ENCODE measurements around the gene CPA4. TPM values are rescaled to one million over a fixed set of nuclear protein-coding genes. Genes with fewer than 3 reads are reported as not detected.

Gene CPA4
- total RNA-seq, 3 donors from 2014 or later (not counting 1 experiment from before 2014, with no cell fraction given): not detected

- H3K27me3 Mint-ChIP-seq (ENCODE audit: low read depth in 2 of 2): peaks cover 0 to 4% of the 10 kb centered on the region in 2 donors
- 72% methylated on average over 16 of the region's 16 CpGs for WGBS (ENCODE audit: insufficient coverage)
- no peak overlapping the region for H3K4me3 Mint-ChIP-seq
- no peaks in the 10 kb centered on the region for H3K36me3 Mint-ChIP-seq
- Histone ChIP-seq H3K9me3 (ENCODE audit: control insufficient read depth, insufficient read depth, low read length) (no peaks in the 10 kb centered on the region), H3K27me3 (ENCODE audit: control insufficient read depth, insufficient read depth, low read length) (no peaks in the 10 kb centered on the region), H3K4me3 (ENCODE audit: low read length) (no peak overlapping the region), H3K4me1 (ENCODE audit: control insufficient read depth, insufficient read depth, low read length) (no peaks in the 10 kb centered on the region), H3K27ac (ENCODE audit: low read length) (no peak overlapping the region), H3K36me3 (ENCODE audit: control insufficient read depth, insufficient read depth, low read length) (no peaks in the 10 kb centered on the region)
- H3K9me3 Mint-ChIP-seq: no peaks in the 10 kb centered on the region
- no peaks in the 10 kb centered on the region for H3K4me1 Mint-ChIP-seq
- no peak overlapping the region for H3K27ac Mint-ChIP-seq
- no peak for TF ChIP-seq CTCF (IDR thresholded peaks at IDR 0.05)
- ATAC-seq (no peak), DNase-seq (no peak)
- intact Hi-C loops (cut with micrococcal nuclease): no loop called here
Measured at GRCh38 chr7:130349911-130350782, 57.2 kb downstream of the CPA4 start.

GRCh38 chr7:130350945-130351790 lies 58.2 kb downstream of the CPA4 start:
- H3K27ac ChIP-seq (ENCODE audit: low read length): no peak overlapping the region
- Mint-ChIP-seq H3K9me3 (no peaks in the 10 kb centered on the region), H3K27me3 (ENCODE audit: low read depth in 2 of 2) (peaks cover 0 to 4% of the 10 kb centered on the region in 2 donors), H3K36me3 (no peaks in the 10 kb centered on the region), H3K4me1 (no peaks in the 10 kb centered on the region), H3K4me3 (no peak overlapping the region), H3K27ac (no peak overlapping the region)
- ATAC-seq (no peak), DNase-seq (no peak)
- H3K4me3 ChIP-seq (ENCODE audit: low read length): no peak overlapping the region
- no peak for TF ChIP-seq CTCF (IDR thresholded peaks at IDR 0.05)
- no peaks in the 10 kb centered on the region for H3K4me1 ChIP-seq (ENCODE audit: control insufficient read depth, insufficient read depth, low read length)
- 81% methylated on average over 18 of the region's 20 CpGs for WGBS (ENCODE audit: insufficient coverage)
- no peaks in the 10 kb centered on the region for H3K9me3 ChIP-seq (ENCODE audit: control insufficient read depth, insufficient read depth, low read length)
- intact Hi-C loops (cut with micrococcal nuclease): no loop called here
- no peaks in the 10 kb centered on the region for H3K36me3 ChIP-seq (ENCODE audit: control insufficient read depth, insufficient read depth, low read length)
- no peaks in the 10 kb centered on the region for H3K27me3 ChIP-seq (ENCODE audit: control insufficient read depth, insufficient read depth, low read length)

GRCh38 chr7:130351791-130352090 lies 58.8 kb downstream of the CPA4 start:
- TF ChIP-seq CTCF (IDR thresholded peaks at IDR 0.05): no peak
- intact Hi-C loops (cut with micrococcal nuclease): no loop called here
- Mint-ChIP-seq H3K9me3 (no peaks in the 10 kb centered on the region), H3K27me3 (ENCODE audit: low read depth in 2 of 2) (peaks cover 0 to 4% of the 10 kb centered on the region in 2 donors), H3K36me3 (no peaks in the 10 kb centered on the region), H3K4me3 (no peak overlapping the region), H3K4me1 (no peaks in the 10 kb centered on the region), H3K27ac (no peak overlapping the region)
- Histone ChIP-seq H3K27ac (ENCODE audit: low read length) (no peak overlapping the region), H3K27me3 (ENCODE audit: control insufficient read depth, insufficient read depth, low read length) (no peaks in the 10 kb centered on the region), H3K9me3 (ENCODE audit: control insufficient read depth, insufficient read depth, low read length) (no peaks in the 10 kb centered on the region), H3K36me3 (ENCODE audit: control insufficient read depth, insufficient read depth, low read length) (no peaks in the 10 kb centered on the region), H3K4me3 (ENCODE audit: low read length) (no peak overlapping the region), H3K4me1 (ENCODE audit: control insufficient read depth, insufficient read depth, low read length) (no peaks in the 10 kb centered on the region)
- ATAC-seq: no peak
- 96% methylated on average over 5 of the region's 6 CpGs for WGBS (ENCODE audit: insufficient coverage)
- no peak for DNase-seq

All from natural killer cell (primary cell).